ENCODE results near the gene HDAC7.

Gene HDAC7

DNA sequence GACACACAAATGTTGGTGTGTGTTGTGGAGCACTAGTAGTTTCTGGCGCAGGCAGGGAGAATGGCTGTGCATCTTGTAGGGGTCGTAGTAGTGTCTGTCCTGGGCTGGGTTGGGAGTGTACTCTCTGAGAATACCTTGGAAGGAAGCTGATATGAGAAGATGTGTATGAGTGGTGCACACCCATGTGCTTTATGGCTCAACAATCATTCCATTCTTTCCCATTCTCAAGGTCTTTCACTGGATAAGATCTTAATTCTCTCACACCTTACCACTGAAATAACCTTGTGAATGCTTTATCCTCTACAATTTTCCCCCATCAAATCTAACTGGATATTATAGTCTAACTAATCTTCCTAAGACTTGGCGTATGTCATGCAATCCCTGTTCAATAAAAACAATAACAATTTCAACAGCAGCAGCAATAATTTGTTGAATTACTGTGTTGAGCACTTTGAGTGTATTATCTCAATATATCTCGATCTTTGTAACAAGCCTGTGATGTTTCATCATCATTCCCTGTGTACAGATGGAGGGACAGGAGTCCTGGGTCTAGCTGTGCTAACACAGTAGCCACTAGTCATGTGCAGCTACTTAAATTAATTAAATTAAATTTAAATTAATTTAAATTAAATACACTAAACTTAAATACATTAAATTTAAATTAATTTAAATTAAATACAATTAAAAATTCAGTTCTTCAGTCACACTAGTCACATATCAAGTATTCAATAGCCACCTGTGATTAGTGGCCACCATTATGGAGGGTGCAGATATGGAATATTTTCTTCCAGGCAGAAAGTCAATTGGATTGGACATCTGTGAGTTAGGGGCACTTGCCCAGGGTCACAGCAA, 50.2 kb downstream of the HDAC7 start:
- ChIA-PET CTCF (interaction anchor here (0.6 to 6.6 kb wide), 6 partner anchors 10 to 432 kb away, joined by 3 to 85 read pairs (median 24); partner anchors contain the start of gene RAPGEF3), POLR2A (interaction anchor here (1.0 to 2.4 kb wide), 13 partner anchors 10 to 64 kb away, joined by 3 to 8 read pairs (median 4); partner anchors contain the start of genes HDAC7 and RPAP3)
- no peak for DNase-seq (ENCODE audit: extremely low spot score)
- TF ChIP-seq CTBP1 (IDR thresholded peaks at IDR 0.05; ENCODE audit: borderline replicate concordance) (no peak), FOXM1 (IDR thresholded peaks at IDR 0.05; ENCODE audit: borderline replicate concordance) (no peak), FOXA1 (IDR thresholded peaks at IDR 0.05) (no peak), TARDBP (IDR thresholded peaks at IDR 0.05) (no peak), L3MBTL2 (conservative IDR thresholded peaks at IDR 0.05) (no peak), LEF1 (IDR thresholded peaks at IDR 0.05; ENCODE audit: borderline replicate concordance) (no peak), BHLHE40 (IDR thresholded peaks at IDR 0.05; ENCODE audit: borderline replicate concordance) (no peak), SP1 (IDR thresholded peaks at IDR 0.05) (no peak), ARNT (IDR thresholded peaks at IDR 0.05) (no peak)
- TF ChIP-seq, protein P1, sequence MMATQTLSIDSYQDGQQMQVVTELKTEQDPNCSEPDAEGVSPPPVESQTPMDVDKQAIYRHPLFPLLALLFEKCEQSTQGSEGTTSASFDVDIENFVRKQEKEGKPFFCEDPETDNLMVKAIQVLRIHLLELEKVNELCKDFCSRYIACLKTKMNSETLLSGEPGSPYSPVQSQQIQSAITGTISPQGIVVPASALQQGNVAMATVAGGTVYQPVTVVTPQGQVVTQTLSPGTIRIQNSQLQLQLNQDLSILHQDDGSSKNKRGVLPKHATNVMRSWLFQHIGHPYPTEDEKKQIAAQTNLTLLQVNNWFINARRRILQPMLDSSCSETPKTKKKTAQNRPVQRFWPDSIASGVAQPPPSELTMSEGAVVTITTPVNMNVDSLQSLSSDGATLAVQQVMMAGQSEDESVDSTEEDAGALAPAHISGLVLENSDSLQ (IDR thresholded peaks at IDR 0.05): no peak

DNA sequence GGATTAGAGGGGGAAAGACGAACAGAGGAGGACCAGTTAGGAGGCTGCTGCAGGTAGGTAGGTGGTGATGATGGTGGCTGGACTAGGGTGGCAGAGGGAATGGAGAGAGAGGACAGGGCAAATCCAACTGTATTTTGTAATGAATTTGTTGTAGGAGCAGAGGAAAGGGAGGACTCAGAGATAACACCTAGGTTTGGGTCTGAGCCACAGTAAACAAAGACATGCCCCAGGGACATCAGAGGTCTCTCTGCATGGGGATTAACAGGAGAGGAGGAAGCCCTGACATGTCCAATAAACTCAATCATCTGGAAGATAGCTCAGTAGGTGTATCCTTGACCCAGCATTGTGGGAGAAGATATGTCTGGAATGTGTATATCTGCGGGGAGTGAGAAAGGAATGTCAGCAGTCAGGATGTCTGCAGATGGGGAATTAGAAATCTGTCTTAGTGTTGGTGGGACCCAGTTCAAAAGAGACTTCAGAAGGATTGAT, 51.3 kb downstream of the HDAC7 start:
- TF ChIP-seq ELF4 (IDR thresholded peaks at IDR 0.05): no peak
- no peak for TF ChIP-seq CTBP1 (IDR thresholded peaks at IDR 0.05; ENCODE audit: borderline replicate concordance)
- no peak for TF ChIP-seq TARDBP (IDR thresholded peaks at IDR 0.05)
- no peak for TF ChIP-seq FOXA1 (IDR thresholded peaks at IDR 0.05)
- TF ChIP-seq FOXK2 (IDR thresholded peaks at IDR 0.05): no peak
- TF ChIP-seq ARNT (IDR thresholded peaks at IDR 0.05): no peak
- TF ChIP-seq HDGF (IDR thresholded peaks at IDR 0.05; ENCODE audit: borderline replicate concordance): no peak
- TF ChIP-seq FOXM1 (IDR thresholded peaks at IDR 0.05; ENCODE audit: borderline replicate concordance): no peak
- no peak for TF ChIP-seq BHLHE40 (IDR thresholded peaks at IDR 0.05; ENCODE audit: borderline replicate concordance)
- TF ChIP-seq SP1 (IDR thresholded peaks at IDR 0.05): no peak
- ChIA-PET CTCF (interaction anchor here (1.9 to 6.6 kb wide), 6 partner anchors 10 to 70 kb away, joined by 7 to 85 read pairs (median 24); partner anchors contain the start of gene RAPGEF3), POLR2A (interaction anchor here (0.9 to 2.4 kb wide), 5 partner anchors 10 to 70 kb away, joined by 3 to 8 read pairs (median 4); partner anchors contain the start of gene RPAP3)
- DNase-seq (ENCODE audit: extremely low spot score): no peak

DNA sequence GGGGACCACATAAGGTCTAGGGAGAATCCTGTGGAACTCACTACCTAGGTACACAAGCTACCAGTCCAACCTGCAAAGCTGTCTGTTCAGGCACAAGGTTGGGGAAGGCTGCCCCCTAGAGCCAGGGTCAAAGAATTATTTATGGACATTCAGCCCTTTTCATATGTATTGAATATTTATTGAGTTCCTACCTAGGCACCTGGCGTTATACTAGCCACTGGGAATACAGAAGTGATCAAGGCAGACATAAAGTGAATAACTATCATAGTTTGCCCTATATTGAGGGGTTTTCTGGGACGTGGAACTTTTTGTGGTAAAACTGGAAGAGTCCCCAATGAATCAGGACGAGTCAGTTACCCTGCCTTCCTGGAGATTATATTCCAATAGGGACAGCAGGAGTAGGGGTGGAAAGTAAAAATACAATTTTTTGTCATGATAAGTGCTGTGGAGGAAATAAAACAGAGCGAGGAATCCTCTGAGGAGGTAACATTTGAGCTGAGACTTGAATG, 52.4 kb downstream of the HDAC7 start:
- POLR2A ChIA-PET: interaction anchor here (0.7 to 1.4 kb wide), 5 partner anchors 10 to 381 kb away, joined by 3 to 4 read pairs (median 3); no protein-coding TSS in a partner anchor
- DNase-seq (ENCODE audit: extremely low spot score): peak; percentile 56
- TF ChIP-seq FOXM1 (IDR thresholded peaks at IDR 0.05; ENCODE audit: borderline replicate concordance) (no peak), LEF1 (IDR thresholded peaks at IDR 0.05; ENCODE audit: borderline replicate concordance) (no peak), FOXA1 (IDR thresholded peaks at IDR 0.05) (no peak), ARNT (IDR thresholded peaks at IDR 0.05) (no peak), HDGF (IDR thresholded peaks at IDR 0.05; ENCODE audit: borderline replicate concordance) (no peak), L3MBTL2 (conservative IDR thresholded peaks at IDR 0.05) (no peak), CTBP1 (IDR thresholded peaks at IDR 0.05; ENCODE audit: borderline replicate concordance) (no peak), BHLHE40 (IDR thresholded peaks at IDR 0.05; ENCODE audit: borderline replicate concordance) (no peak), ZNF384 (IDR thresholded peaks at IDR 0.05) (no peak), TARDBP (IDR thresholded peaks at IDR 0.05) (no peak), FOXK2 (IDR thresholded peaks at IDR 0.05) (no peak), ELF4 (IDR thresholded peaks at IDR 0.05) (no peak), NFRKB (IDR thresholded peaks at IDR 0.05) (no peak), SUZ12 (IDR thresholded peaks at IDR 0.05) (no peak), SP1 (IDR thresholded peaks at IDR 0.05) (no peak)
- TF ChIP-seq, protein P1 (IDR thresholded peaks at IDR 0.05): no peak
- CTCF ChIA-PET: interaction anchor here (0.6 to 6.6 kb wide), 13 partner anchors 9 to 79 kb away, joined by 3 to 85 read pairs (median 5); partner anchors contain the start of gene RAPGEF3

DNA sequence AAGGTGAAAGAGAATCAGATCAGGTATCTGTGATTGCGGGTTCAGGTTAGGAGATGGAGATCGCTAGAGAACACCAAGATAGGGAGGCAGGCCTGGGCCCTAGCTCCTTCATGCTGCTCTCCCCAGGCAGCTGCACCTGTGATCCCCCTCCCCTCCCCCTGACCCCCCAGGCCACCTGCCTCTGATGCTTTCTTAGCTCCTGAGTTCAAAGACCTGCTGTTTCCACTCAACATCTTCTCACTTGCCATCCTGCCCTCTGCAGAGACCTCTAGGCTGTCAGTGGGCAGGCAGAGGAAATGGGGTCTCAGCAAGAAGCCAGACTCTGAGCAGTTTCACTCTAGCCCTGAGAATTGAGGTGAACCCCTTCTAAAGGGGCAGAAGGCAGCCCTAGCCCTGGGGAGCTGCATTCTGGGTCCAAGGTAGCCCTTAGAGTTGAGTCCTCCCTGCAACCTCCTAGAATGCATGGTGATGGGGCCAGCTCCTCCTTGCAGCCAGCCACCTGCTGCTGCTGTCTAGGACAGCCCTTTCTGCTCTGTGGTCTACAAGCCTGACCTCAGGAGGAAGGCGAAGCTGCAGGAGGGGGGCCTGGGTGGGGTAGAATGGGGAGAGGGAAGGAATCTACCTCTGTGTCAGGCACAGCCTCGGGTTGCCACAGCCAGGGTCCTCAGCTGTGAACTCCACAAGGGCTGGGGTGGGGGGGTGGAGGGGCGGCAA, 53.0 kb downstream of the HDAC7 start:
- POLR2A ChIA-PET: interaction anchor here (1.3 to 1.4 kb wide), 3 partner anchors 10 to 22 kb away, joined by 3 to 4 read pairs (median 3); no protein-coding TSS in a partner anchor
- TF ChIP-seq NFRKB (IDR thresholded peaks at IDR 0.05): no peak
- TF ChIP-seq, protein P1 (IDR thresholded peaks at IDR 0.05): no peak
- no peak for TF ChIP-seq LEF1 (IDR thresholded peaks at IDR 0.05; ENCODE audit: borderline replicate concordance)
- TF ChIP-seq L3MBTL2 (conservative IDR thresholded peaks at IDR 0.05): no peak
- TF ChIP-seq FOXK2 (IDR thresholded peaks at IDR 0.05): no peak
- TF ChIP-seq FOXA1 (IDR thresholded peaks at IDR 0.05): no peak
- TF ChIP-seq SUZ12 (IDR thresholded peaks at IDR 0.05): no peak
- no peak for TF ChIP-seq TARDBP (IDR thresholded peaks at IDR 0.05)
- TF ChIP-seq ARNT (IDR thresholded peaks at IDR 0.05): no peak
- no peak for TF ChIP-seq CTBP1 (IDR thresholded peaks at IDR 0.05; ENCODE audit: borderline replicate concordance)
- TF ChIP-seq SP1 (IDR thresholded peaks at IDR 0.05): no peak
- TF ChIP-seq BHLHE40 (IDR thresholded peaks at IDR 0.05; ENCODE audit: borderline replicate concordance): no peak
- TF ChIP-seq HDGF (IDR thresholded peaks at IDR 0.05; ENCODE audit: borderline replicate concordance): no peak
- no peak for TF ChIP-seq FOXM1 (IDR thresholded peaks at IDR 0.05; ENCODE audit: borderline replicate concordance)
- TF ChIP-seq ELF4 (IDR thresholded peaks at IDR 0.05): no peak
- TF ChIP-seq ZNF384 (IDR thresholded peaks at IDR 0.05): no peak
- CTCF ChIA-PET: interaction anchor here (0.6 to 6.6 kb wide), 12 partner anchors 9 to 80 kb away, joined by 3 to 85 read pairs (median 6); partner anchors contain the start of gene RAPGEF3
- no peak for DNase-seq (ENCODE audit: extremely low spot score)
